SW 1271 (cell line): Measurements from ENCODE around the gene PLXNB3.

Source experiments
- DNase-seq, 2 experiments: peaks; one replicate each; lab custom pipeline; 2025; lab: John Stamatoyannopoulos, UW

Gene PLXNB3

GRCh38 chrX:153791104-153791852 lies 27.2 kb downstream of the PLXNB3 start:
- DNase-seq: no peak

GRCh38 chrX:153792368-153792767 lies 28.3 kb downstream of the PLXNB3 start:
- no peak for DNase-seq

GRCh38 chrX:153793291-153793690 lies 29.2 kb downstream of the PLXNB3 start:
- DNase-seq: no peak

- peak; percentile 87 to 95 for DNase-seq
Measured at GRCh38 chrX:153794018-153794896, 30.2 kb downstream of the PLXNB3 start, which contains the start of the genes IDH3G and SSR4. Gene IDH3G (minus strand): TSS chrX:153794375. CDS start chrX:153794326, 49 bp downstream. Gene SSR4 (plus strand): TSS chrX:153794668. CDS start chrX:153794688, 20 bp downstream.

- DNase-seq: no peak
Measured at GRCh38 chrX:153794897-153795816, 31.1 kb downstream of the PLXNB3 start.

- no peak for DNase-seq
Measured at GRCh38 chrX:153797415-153798015, 33.5 kb downstream of the PLXNB3 start.

GRCh38 chrX:153799326-153799725 lies 35.3 kb downstream of the PLXNB3 start:
- DNase-seq: no peak

GRCh38 chrX:153800177-153800722 lies 36.2 kb downstream of the PLXNB3 start:
- DNase-seq: no peak

- no peak for DNase-seq
Measured at GRCh38 chrX:153800746-153801145, 36.7 kb downstream of the PLXNB3 start.

GRCh38 chrX:153801669-153802068 lies 37.6 kb downstream of the PLXNB3 start:
- no peak for DNase-seq

GRCh38 chrX:153802513-153803045 lies 38.5 kb downstream of the PLXNB3 start:
- DNase-seq: no peak

- no peak for DNase-seq
Measured at GRCh38 chrX:153803211-153804099, 39.4 kb downstream of the PLXNB3 start.

- DNase-seq: no peak
Measured at GRCh38 chrX:153804100-153804595, 40.1 kb downstream of the PLXNB3 start.

GRCh38 chrX:153804621-153805020 lies 40.6 kb downstream of the PLXNB3 start:
- no peak for DNase-seq

- no peak for DNase-seq
Measured at GRCh38 chrX:153805436-153805835, 41.4 kb downstream of the PLXNB3 start.

- no peak for DNase-seq
Measured at GRCh38 chrX:153806999-153807575, 43.0 kb downstream of the PLXNB3 start.

- no peak for DNase-seq
Measured at GRCh38 chrX:153807976-153808375, 43.9 kb downstream of the PLXNB3 start.

GRCh38 chrX:153812220-153812619 lies 48.2 kb downstream of the PLXNB3 start:
- no peak for DNase-seq

GRCh38 chrX:153813161-153813560 lies 49.1 kb downstream of the PLXNB3 start:
- DNase-seq: no peak
